Skeletal muscle tissue (tissue), 4 donors: ENCODE data around the gene PTPRT. TPM values are rescaled to one million over a fixed set of nuclear protein-coding genes. Genes with fewer than 3 reads are reported as not detected.

Experiments
- H3K27ac ChIP-seq: one replicate; pipeline ENCODE4 v1.7.0; 2013; ENCODE audit warnings: mild to moderate bottlenecking, low read depth, low read length, inconsistent platforms
- H3K27me3 ChIP-seq, 3 donors: one replicate each; pipeline ENCODE4 v1.7.0; 2013; ENCODE audit warnings: low read length in 3 of 3; ENCODE audit not compliant: control insufficient read depth in 3 of 3, insufficient read depth in 3 of 3
- H3K36me3 ChIP-seq, 3 donors: one replicate each; pipeline ENCODE4 v1.7.0; 2013; ENCODE audit warnings: low read length in 3 of 3; ENCODE audit not compliant: control insufficient read depth in 3 of 3, insufficient read depth in 3 of 3
- H3K4me1 ChIP-seq, 3 donors: one replicate each; pipeline ENCODE4 v1.7.0; 2013; ENCODE audit warnings: low read length in 3 of 3, mild to moderate bottlenecking in 3 of 3; ENCODE audit not compliant: control insufficient read depth in 3 of 3, insufficient read depth in 3 of 3
- H3K4me3 ChIP-seq, 3 donors: one replicate each; pipeline ENCODE4 v1.7.0; 2013; ENCODE audit warnings: low read length in 3 of 3
- H3K9ac ChIP-seq, 3 donors: one replicate each; pipeline ENCODE4 v1.7.0; 2013; ENCODE audit warnings: low read length in 3 of 3, mild to moderate bottlenecking in 3 of 3, moderate library complexity in 2 of 3, low read depth in 1 of 3
- H3K9me3 ChIP-seq, 3 donors: one replicate each; pipeline ENCODE4 v1.7.0; 2013; ENCODE audit warnings: low read length in 3 of 3; ENCODE audit not compliant: control insufficient read depth in 3 of 3
- total RNA-seq: library from RNA; depleted of rRNA; stranded (reverse); fragments of >200 nt; gene quantifications from one replicate; pipeline ENCODE4 v1.2.3, GENCODE V29; 2014
- donor health status: Osteomylitis.

Gene PTPRT
- total RNA-seq, 1 donor from 2014 or later: 1.0 TPM

DNA sequence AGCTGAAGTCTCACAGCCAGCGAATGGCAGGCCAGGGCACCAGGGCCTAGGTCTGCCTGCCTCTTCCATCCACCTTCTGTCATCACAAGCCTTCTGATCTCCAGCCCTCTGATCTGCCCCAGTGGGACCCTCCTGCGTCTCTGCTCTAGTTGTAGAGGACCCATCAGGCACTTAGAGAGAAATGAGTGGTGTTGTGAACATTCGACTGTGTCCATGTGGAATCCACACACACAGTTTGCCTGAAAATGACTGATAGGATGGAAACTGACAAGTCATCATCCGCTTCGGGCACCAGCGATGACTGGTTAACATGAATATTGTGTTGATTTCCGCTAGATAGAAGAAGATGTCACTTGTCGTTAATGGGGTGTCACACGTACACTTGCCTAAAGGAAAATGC, 221.0 kb downstream of the PTPRT start:
- H3K9me3 ChIP-seq: peaks cover 0 to 5% (median 2%) of the 10 kb centered on the region in 3 donors
- no peak overlapping the region for H3K27ac ChIP-seq
- peaks cover 0 to 2% (median 0%) of the 10 kb centered on the region in 3 donors for H3K36me3 ChIP-seq
- no peaks in the 10 kb centered on the region for H3K4me1 ChIP-seq
- H3K9ac ChIP-seq: no peak overlapping the region
- H3K27me3 ChIP-seq: no peaks in the 10 kb centered on the region
- H3K4me3 ChIP-seq: no peak overlapping the region

DNA sequence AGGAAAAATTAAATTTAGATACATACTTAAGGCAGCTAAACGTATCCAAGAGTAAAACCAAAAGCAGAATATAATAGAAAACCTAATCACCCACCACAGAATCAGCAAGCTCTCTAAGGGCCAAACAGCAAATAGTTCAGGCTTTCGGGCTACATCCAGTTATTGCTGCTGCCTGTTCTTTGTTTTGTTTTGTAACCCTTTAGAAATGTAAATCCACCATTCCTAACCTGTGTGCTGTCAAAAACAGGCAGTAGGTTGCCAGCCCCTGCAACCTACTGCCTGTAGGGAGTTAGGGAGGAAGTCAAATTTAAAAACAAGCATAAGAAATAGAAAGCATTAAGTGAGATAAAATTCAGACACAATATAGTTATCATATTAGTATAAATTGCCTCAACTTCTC, 225.9 kb downstream of the PTPRT start:
- H3K4me3 ChIP-seq: no peak overlapping the region
- H3K27me3 ChIP-seq: no peaks in the 10 kb centered on the region
- H3K9me3 ChIP-seq: peaks cover 0 to 5% (median 0%) of the 10 kb centered on the region in 3 donors
- H3K27ac ChIP-seq: no peak overlapping the region
- H3K36me3 ChIP-seq: peaks cover 0 to 2% (median 0%) of the 10 kb centered on the region in 3 donors
- no peaks in the 10 kb centered on the region for H3K4me1 ChIP-seq
- no peak overlapping the region for H3K9ac ChIP-seq

GRCh38 chr20:42961771-42962170, 227.9 kb downstream of the PTPRT start:
- Histone ChIP-seq H3K9ac (no peak overlapping the region), H3K4me3 (no peak overlapping the region), H3K9me3 (no peaks in the 10 kb centered on the region), H3K27me3 (no peaks in the 10 kb centered on the region), H3K36me3 (peaks cover 0 to 2% (median 0%) of the 10 kb centered on the region in 3 donors), H3K4me1 (no peaks in the 10 kb centered on the region), H3K27ac (no peak overlapping the region)

- Histone ChIP-seq H3K36me3 (no peaks in the 10 kb centered on the region), H3K9ac (no peak overlapping the region), H3K27ac (no peak overlapping the region), H3K9me3 (no peaks in the 10 kb centered on the region), H3K4me1 (no peaks in the 10 kb centered on the region), H3K27me3 (no peaks in the 10 kb centered on the region), H3K4me3 (no peak overlapping the region)
These were observed 229.7 kb downstream of the PTPRT start for GRCh38 chr20:42959996-42960395.

GRCh38 chr20:42958367-42959069, 231.2 kb downstream of the PTPRT start:
- no peak overlapping the region for H3K27ac ChIP-seq
- no peak overlapping the region for H3K4me3 ChIP-seq
- H3K27me3 ChIP-seq: no peaks in the 10 kb centered on the region
- no peaks in the 10 kb centered on the region for H3K36me3 ChIP-seq
- H3K4me1 ChIP-seq: no peaks in the 10 kb centered on the region
- H3K9me3 ChIP-seq: no peaks in the 10 kb centered on the region
- no peak overlapping the region for H3K9ac ChIP-seq

DNA sequence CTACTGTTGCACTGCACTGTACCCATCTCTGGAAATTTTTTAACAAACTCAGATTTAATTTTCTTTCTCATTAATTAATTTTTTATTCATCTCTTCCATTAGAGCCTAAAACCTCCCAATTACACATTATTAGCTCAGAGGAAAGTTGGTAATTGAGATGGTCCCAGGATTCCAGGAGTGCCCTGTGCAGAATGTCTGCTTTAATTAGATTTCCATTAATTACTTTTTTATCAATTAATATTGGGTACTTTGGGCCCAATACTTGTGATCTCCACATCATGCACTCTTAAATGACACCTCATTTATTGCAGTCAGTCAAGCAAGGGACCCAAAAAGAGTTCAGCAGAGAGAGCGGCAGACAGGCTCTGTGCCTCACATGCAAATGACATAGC, 232.0 kb downstream of the PTPRT start:
- H3K9ac ChIP-seq: no peak overlapping the region
- no peaks in the 10 kb centered on the region for H3K9me3 ChIP-seq
- H3K27ac ChIP-seq: no peak overlapping the region
- H3K27me3 ChIP-seq: peaks cover 0 to 4% (median 0%) of the 10 kb centered on the region in 3 donors
- H3K36me3 ChIP-seq: no peaks in the 10 kb centered on the region
- H3K4me1 ChIP-seq: no peaks in the 10 kb centered on the region
- H3K4me3 ChIP-seq: no peak overlapping the region

- H3K9ac ChIP-seq: no peak overlapping the region
- H3K4me1 ChIP-seq: no peaks in the 10 kb centered on the region
- H3K9me3 ChIP-seq: no peaks in the 10 kb centered on the region
- no peak overlapping the region for H3K27ac ChIP-seq
- no peaks in the 10 kb centered on the region for H3K36me3 ChIP-seq
- H3K4me3 ChIP-seq: no peak overlapping the region
- H3K27me3 ChIP-seq: peaks cover 0 to 4% (median 0%) of the 10 kb centered on the region in 3 donors
These were observed 232.5 kb downstream of the PTPRT start for GRCh38 chr20:42957018-42957703.

DNA sequence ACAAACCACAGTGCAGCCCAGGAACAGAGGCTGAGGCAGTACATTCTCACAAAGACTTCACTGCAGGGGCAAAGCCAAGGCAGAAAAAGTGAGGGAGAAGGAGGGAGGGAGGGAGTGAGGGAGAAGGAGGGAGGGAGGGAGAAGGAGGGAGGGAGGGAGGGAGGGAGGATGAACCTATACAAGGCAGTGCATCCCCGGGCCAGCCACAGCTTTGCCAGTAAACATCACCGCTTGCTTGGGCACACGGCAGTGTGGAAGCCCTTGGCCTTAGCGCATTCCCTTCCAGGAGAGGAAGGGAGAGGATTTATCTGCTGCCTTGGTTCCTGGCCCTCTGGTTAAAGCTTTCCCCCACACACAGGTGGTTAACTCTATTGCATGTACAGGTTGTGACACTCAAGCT, 234.0 kb downstream of the PTPRT start:
- Histone ChIP-seq H3K27me3 (peaks cover 0 to 4% (median 0%) of the 10 kb centered on the region in 3 donors), H3K4me1 (no peaks in the 10 kb centered on the region), H3K9me3 (no peaks in the 10 kb centered on the region), H3K36me3 (no peaks in the 10 kb centered on the region), H3K9ac (no peak overlapping the region), H3K4me3 (no peak overlapping the region), H3K27ac (no peak overlapping the region)

- H3K36me3 ChIP-seq: no peaks in the 10 kb centered on the region
- H3K4me3 ChIP-seq: no peak overlapping the region
- H3K4me1 ChIP-seq: no peaks in the 10 kb centered on the region
- H3K27me3 ChIP-seq: peaks cover 0 to 4% (median 0%) of the 10 kb centered on the region in 3 donors
- H3K27ac ChIP-seq: no peak overlapping the region
- no peaks in the 10 kb centered on the region for H3K9me3 ChIP-seq
- H3K9ac ChIP-seq: no peak overlapping the region
These were observed 234.8 kb downstream of the PTPRT start for GRCh38 chr20:42954951-42955350.

DNA sequence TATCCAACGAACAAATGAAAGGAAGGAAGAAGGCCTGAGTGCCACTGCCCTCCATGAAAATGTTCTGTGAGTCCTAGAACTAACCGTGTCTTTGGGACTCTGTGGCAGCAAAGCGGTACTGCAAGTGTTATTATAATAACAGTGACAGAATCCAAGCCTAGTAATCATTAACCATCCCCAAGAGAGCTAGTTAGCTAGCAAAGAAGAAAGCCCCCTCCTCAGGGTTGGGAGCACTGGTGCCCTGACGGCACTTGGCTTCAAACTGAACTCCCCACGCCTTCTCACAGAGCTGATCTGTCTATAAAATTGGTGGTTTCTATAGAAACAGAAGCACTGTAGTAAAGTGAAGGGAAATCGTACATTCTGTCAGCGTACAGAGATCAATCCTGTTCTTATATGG, 239.8 kb downstream of the PTPRT start:
- no peak overlapping the region for H3K4me3 ChIP-seq
- H3K27me3 ChIP-seq: peaks cover 0 to 4% (median 0%) of the 10 kb centered on the region in 3 donors
- no peak overlapping the region for H3K27ac ChIP-seq
- H3K9me3 ChIP-seq: peaks cover 0 to 3% (median 0%) of the 10 kb centered on the region in 3 donors
- no peaks in the 10 kb centered on the region for H3K36me3 ChIP-seq
- no peak overlapping the region for H3K9ac ChIP-seq
- H3K4me1 ChIP-seq: no peaks in the 10 kb centered on the region
